Astrocyte of the spinal cord (primary cell): ENCODE measurements around the gene PALM.

ENCODE experiments used
- DNase-seq: peaks from one replicate; pipeline ENCODE4 v3.0.0; 2011; ENCODE audit warnings: low read depth, low spot score
- H3K4me3 ChIP-seq: 2 replicates; pipeline ENCODE4 v1.5.1; 2011; ENCODE audit warnings: low read depth, mild to moderate bottlenecking, low read length, moderate library complexity
- in situ Hi-C: cut with HindIII; loops from 2 replicates; pipeline ENCODE4 v1.10.0; 2017; ENCODE audit warnings: low sequenced_read_pairs
- TF ChIP-seq, protein P1 (sequence below): IDR thresholded peaks from 2 replicates; pipeline ENCODE4 v1.5.1; 2012; ENCODE audit warnings: low read depth, mild to moderate bottlenecking, low read length, inconsistent platforms

The PALM gene

DNA sequence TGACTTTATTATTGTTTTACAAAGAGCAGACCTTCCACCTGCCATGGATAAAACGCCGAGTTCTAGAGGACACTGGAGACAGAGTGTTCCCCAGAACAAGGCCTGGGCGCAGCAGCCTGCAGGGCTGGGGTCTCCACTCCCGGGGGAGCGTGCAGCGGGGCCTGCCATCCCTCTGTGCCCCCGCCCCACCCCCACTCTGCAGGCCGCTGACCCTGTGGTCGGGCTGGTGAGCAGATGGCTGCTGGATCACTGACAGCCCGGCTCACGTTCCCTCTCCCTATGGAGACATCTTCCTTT lies 79.9 kb downstream of the PALM start:
- no peak for DNase-seq

GRCh38 chr19:788983-789700 lies 80.4 kb downstream of the PALM start:
- in situ Hi-C loops = no loop called here
- TF ChIP-seq, protein P1, sequence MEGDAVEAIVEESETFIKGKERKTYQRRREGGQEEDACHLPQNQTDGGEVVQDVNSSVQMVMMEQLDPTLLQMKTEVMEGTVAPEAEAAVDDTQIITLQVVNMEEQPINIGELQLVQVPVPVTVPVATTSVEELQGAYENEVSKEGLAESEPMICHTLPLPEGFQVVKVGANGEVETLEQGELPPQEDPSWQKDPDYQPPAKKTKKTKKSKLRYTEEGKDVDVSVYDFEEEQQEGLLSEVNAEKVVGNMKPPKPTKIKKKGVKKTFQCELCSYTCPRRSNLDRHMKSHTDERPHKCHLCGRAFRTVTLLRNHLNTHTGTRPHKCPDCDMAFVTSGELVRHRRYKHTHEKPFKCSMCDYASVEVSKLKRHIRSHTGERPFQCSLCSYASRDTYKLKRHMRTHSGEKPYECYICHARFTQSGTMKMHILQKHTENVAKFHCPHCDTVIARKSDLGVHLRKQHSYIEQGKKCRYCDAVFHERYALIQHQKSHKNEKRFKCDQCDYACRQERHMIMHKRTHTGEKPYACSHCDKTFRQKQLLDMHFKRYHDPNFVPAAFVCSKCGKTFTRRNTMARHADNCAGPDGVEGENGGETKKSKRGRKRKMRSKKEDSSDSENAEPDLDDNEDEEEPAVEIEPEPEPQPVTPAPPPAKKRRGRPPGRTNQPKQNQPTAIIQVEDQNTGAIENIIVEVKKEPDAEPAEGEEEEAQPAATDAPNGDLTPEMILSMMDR = no peak
- no peak for DNase-seq
- H3K4me3 ChIP-seq = no peak overlapping the region

More for the DNA sequence above, 79.9 kb downstream of the PALM start:
- H3K4me3 ChIP-seq = no peak overlapping the region
- in situ Hi-C loops = no loop called here
- TF ChIP-seq, protein P1 = no peak

GRCh38 chr19:789701-790060 lies 80.9 kb downstream of the PALM start:
- no peak overlapping the region for H3K4me3 ChIP-seq
- in situ Hi-C loops = no loop called here
- TF ChIP-seq, protein P1 = no peak
- DNase-seq = no peak

DNA sequence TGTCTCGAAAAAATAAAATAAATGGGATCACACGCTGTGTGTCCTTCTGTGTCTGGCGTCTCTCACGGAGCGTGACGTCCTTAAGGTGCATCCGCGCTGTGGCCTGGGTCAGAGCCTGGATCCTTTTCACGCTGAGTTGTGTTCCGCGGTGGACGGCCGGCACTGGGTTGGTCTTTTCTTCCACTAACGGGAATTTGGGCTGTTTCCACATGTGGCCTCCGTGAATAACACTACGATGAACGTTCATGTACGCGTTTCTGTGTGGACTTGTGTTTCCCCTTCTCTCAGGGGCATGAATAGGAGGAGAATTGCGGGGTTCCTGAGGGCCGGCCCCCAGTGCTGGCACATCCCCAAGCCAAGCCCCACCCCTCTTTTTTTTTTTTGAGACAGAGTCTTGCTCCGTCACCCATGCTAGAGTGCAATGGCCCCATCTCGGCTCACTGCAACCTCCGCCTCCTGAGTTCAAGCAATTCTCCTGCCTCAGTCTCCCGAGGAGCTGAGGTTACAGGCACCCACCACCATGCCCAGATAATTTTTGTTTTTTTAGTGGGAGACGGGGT lies 82.4 kb downstream of the PALM start:
- TF ChIP-seq, protein P1 = no peak
- in situ Hi-C loops = no loop called here
- DNase-seq = no peak
- H3K4me3 ChIP-seq = no peak overlapping the region

DNA sequence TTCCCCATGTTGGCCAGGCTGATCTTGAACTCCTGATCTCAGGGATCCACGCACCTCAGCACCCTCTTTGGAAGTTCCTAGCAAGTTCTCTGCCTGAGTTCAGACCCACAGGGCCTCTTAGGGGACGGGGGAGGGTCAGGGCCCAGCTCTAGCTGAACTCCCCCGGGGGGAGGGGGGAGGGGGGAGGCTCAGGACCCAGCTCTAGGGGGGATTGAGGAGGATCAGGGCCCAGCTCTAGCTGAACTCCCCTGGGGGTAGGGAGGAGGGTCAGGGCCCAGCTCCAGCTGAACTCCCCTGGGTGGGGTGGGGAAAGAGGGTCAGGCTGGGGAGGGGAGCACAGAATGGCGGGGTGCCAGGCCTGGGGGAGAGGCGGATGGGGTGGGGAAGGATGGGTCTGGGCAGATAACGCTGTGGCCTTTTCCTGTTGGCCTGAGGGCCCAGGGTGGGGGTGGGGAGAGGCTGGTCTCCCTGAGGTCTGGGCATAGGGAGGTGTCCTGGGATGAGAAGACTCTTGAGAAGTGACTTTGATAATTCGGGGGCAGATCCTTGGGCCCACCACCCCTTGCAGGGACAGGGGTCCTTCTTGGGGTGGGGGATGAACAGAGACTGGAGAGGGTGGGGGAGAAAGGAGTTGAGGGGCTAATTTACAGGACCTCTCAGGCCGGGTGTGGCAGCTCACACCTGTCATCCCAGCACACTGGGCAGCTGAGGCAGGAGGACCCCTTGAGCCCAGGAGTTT lies 83.0 kb downstream of the PALM start:
- no peak overlapping the region for H3K4me3 ChIP-seq
- TF ChIP-seq, protein P1 = no peak
- in situ Hi-C loops = no loop called here
- no peak for DNase-seq

- TF ChIP-seq, protein P1 = no peak
- no peak overlapping the region for H3K4me3 ChIP-seq
- in situ Hi-C loops = no loop called here
- no peak for DNase-seq
Measured at GRCh38 chr19:792306-792885, 83.7 kb downstream of the PALM start.
